Measurements from ENCODE around the gene TEX14.
"Not testable (repeated sequence)": the region's sequence is repeated elsewhere in the genome, so short reads cannot be mapped to it uniquely, and the experiment has no call there.

Gene TEX14

DNA sequence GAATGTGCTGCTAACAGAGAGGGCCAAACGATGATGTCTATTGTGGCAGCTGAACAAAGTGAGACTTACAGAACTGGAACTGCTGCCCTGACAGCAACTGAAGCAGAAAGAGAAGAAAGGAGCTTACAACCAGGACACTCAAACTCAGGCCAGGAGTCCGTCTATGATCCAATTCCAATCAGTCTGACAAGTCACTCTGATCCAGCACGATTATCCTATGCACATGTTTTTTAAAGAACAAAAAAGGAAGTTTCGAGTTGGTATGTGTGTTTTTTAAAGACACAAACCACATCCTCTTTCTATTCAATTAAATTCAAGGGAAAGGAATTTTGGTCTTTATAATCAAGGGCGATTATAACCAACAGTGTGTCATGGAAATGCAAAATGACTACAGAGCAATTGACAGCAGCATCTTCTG, 135.0 kb downstream of the TEX14 start:
- TF ChIP-seq, protein P1, sequence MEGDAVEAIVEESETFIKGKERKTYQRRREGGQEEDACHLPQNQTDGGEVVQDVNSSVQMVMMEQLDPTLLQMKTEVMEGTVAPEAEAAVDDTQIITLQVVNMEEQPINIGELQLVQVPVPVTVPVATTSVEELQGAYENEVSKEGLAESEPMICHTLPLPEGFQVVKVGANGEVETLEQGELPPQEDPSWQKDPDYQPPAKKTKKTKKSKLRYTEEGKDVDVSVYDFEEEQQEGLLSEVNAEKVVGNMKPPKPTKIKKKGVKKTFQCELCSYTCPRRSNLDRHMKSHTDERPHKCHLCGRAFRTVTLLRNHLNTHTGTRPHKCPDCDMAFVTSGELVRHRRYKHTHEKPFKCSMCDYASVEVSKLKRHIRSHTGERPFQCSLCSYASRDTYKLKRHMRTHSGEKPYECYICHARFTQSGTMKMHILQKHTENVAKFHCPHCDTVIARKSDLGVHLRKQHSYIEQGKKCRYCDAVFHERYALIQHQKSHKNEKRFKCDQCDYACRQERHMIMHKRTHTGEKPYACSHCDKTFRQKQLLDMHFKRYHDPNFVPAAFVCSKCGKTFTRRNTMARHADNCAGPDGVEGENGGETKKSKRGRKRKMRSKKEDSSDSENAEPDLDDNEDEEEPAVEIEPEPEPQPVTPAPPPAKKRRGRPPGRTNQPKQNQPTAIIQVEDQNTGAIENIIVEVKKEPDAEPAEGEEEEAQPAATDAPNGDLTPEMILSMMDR (IDR thresholded peaks at IDR 0.05; ENCODE audit: low read depth, low read length) = no peak
- H3K4me3 ChIP-seq (ENCODE audit: low read depth, low read length) = no peak overlapping the region

DNA sequence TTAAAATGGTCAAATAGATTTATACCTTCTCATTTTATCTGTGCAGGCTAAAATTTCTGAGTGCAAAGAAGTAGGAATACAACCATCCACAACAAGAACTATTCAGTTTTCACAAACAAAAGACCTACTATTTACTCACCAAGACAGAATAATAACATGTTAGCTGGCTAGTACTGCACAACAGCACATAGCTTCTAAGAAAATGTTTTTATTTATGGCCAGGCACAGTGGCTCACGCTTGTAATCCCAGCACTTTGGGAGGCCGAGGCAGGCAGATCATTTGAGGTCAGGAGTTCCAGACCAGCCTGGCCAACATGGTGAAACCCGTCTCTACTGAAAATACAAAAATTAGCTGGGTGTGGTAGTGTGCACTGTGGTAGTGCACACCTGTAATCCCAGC, 136.7 kb downstream of the TEX14 start:
- not testable (repeated sequence) for H3K4me3 ChIP-seq (ENCODE audit: low read depth, low read length)

DNA sequence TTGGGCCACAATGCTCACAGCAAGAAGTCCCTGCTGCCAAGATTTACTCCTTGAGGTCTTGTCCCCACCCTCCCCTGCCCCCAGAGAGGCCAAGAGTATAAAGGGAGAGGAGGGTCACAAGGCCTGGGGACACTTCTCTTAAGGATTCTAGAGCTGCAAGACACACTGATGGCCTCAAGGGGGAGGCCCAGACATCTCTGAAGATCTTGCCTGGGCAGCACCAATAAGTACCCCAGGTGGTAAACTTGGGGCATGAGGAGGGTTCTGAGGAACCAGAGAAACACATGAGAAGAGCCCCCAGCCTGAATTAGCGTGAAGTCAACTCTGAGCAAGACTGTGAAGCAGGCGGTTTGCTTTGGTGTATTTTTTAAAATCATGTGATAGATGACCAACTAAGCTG, 150.6 kb downstream of the TEX14 start:
- H3K4me3 ChIP-seq (ENCODE audit: low read depth, low read length) = no peak overlapping the region
- TF ChIP-seq, protein P1 (IDR thresholded peaks at IDR 0.05; ENCODE audit: low read depth, low read length) = peak; percentile 15; the same call in 1 of the 2 replicates

DNA sequence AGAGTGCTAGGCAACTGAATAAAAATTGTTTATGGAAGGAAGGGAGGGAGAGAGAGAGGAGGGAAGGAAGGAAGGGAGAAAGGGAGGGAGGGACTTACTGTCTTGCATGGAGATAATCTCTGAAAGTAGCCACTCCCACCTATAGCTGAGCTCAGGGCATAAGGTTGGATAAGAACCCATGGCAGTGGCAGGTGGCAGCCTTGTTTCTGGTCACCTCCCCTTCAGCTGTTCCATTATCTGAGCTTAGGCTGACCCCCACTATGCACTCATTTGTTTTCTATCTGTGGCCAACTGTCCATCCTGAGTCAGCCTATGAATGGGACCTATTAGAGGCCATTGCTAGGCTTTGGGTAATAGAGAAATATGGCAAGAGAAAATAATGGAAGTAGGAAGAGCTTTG, 152.1 kb downstream of the TEX14 start:
- TF ChIP-seq, protein P1 (IDR thresholded peaks at IDR 0.05; ENCODE audit: low read depth, low read length) = no peak

DNA sequence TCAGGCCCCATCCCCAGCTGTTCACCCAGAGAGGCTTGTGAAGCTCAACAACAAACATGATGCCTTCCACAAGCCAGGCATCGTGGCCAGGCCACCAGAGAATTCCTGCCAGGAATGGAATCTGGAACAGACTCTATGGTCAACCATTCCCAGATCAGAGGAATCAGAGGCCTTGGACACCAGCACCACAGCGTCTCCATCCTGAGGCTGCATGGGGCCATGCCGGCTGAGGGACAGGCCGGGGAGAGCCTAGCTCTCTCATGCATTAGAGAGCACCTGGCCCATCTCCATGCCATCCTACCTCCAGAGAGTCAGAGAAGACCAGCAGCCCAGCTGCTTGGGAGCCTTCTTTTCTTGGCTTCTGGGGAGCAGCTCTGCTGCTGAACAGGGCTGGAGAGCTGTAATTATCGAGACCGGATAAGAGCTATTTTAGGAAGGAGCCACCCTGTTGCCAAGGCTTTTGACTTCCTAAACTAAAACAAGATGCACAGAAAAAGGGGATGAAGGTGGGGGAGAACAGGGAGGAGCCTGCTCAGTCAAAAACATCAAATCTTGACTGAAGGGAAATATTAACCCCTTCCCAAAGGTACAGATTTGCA, 152.9 kb downstream of the TEX14 start:
- TF ChIP-seq, protein P1 (IDR thresholded peaks at IDR 0.05; ENCODE audit: low read depth, low read length) = no peak
- H3K4me3 ChIP-seq (ENCODE audit: low read depth, low read length) = no peak overlapping the region

More for the DNA sequence above, 152.1 kb downstream of the TEX14 start:
- H3K4me3 ChIP-seq (ENCODE audit: low read depth, low read length) = no peak overlapping the region

DNA sequence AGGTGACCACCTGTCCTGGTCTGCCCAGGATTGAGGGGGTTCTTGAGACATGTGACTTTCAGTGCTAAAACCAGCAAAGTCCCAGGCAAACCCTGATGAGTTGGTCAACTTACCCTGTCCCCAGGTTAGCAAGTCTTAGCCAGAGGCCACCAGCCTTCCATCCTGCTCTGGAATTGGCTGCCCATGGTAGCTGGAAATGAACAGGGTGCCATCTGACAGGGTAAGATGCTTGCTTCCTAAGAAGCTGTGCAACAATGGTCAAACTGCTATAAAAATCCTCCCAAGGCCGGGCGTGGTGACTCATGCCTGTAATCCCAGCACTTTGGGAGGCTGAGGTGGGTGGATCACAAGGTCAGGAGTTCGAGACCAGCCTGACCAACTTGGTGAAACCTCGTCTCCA, 154.6 kb downstream of the TEX14 start:
- TF ChIP-seq, protein P1 (IDR thresholded peaks at IDR 0.05; ENCODE audit: low read depth, low read length) = no peak
- no peak overlapping the region for H3K4me3 ChIP-seq (ENCODE audit: low read depth, low read length)

DNA sequence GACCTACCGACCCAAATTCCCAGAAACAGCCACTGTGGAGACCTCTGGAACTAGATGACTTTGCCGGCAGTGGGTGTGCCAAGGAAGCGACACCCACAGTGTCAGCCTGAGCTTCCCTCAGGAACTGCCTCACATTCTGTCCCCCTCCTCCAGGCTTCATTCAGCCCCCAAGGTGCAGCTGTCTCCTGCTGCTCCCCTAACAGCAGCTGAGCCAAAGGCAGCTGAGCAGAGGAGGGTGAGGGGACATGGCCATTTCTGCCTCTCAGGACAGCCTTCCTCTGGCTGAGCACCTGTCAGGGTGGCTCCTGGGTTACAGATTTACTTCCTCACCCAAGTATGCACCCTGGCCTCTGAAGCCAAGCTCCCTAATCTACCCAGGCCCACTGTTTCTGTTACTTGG, 155.3 kb downstream of the TEX14 start:
- TF ChIP-seq, protein P1 (IDR thresholded peaks at IDR 0.05; ENCODE audit: low read depth, low read length) = no peak
- no peak overlapping the region for H3K4me3 ChIP-seq (ENCODE audit: low read depth, low read length)

DNA sequence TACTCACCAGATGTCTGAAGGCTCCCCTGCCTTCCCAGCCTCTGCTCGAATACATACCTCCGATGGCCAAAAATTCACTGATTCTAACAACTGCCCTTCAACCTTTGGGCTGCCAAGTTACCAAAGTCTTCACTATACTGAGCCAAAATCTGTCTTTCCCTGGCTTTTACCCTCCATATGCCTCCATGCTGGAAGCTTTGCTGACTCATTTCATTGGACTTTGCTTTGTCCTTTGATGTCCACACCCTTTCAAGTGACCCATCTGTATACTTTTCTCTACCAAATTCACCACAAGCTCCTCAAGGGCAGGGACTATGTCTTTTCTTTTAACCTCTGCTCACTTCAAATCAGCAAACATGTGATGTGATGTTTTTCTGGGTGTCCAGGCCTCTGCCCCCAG, 156.4 kb downstream of the TEX14 start:
- TF ChIP-seq, protein P1 (IDR thresholded peaks at IDR 0.05; ENCODE audit: low read depth, low read length) = no peak
- H3K4me3 ChIP-seq (ENCODE audit: low read depth, low read length) = no peak overlapping the region

Measured in WI38 (cell line).